GM12892 (cell line): ENCODE results near the gene CAPN12.

ENCODE experiments used
- POLR2A ChIP-seq: IDR thresholded peaks from 2 replicates; pipeline ENCODE4 v1.6.1; 2011; ENCODE audit warnings: low read depth, low read length, control low read depth
- POLR2AphosphoS5 ChIP-seq: IDR thresholded peaks from 2 replicates; pipeline ENCODE4 v1.6.1; 2011; ENCODE audit warnings: low read depth, low read length, control low read depth
- TAF1 ChIP-seq: IDR thresholded peaks from 2 replicates; pipeline ENCODE4 v1.6.1; 2011; ENCODE audit warnings: low read depth, mild to moderate bottlenecking, control low read depth, low read length, borderline replicate concordance

DNA sequence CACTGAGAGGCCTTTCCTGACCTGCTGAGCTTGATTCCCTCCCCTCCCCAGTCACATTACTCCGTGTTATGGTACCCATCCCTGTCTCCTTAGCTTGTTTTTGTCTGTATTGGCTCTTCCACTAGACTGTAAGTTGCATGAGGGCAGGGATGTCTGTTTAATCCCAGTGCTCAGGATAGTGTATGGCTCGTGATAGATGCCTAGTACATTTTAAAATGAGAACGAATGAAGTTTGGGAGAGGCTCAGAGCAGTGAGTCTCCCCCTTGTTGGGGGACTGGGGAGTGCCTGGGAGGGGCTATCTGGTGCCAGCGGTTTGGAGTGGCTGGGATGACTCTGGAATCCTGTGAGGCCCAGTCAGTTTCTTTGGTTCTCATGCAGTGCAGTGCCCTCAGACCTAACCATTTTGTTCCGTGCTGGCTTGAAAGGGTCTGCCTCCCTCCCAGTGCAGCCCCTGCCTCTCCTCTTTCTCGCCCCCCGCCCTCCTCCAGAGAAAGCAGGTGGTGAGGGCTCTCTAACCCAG lies 61.3 kb downstream of the CAPN12 start:
- no peak for TF ChIP-seq POLR2AphosphoS5
- TF ChIP-seq POLR2A: no peak
- no peak for TF ChIP-seq TAF1
